Lower leg skin (tissue), 4 donors: ENCODE measurements around the gene SPACA4. TPM values are rescaled to one million over a fixed set of nuclear protein-coding genes. Genes with fewer than 3 reads are reported as not detected.

ENCODE experiments used
- DNase-seq, 2 donors: peaks; one replicate each; pipeline ENCODE4 v3.0.0-alpha.2; 2019; ENCODE audit warnings: low spot score in 2 of 2
- H3K4me3 ChIP-seq: fragments of 200-600 bp; sonication (generic); 2 replicates; pipeline ENCODE4 v1.5.1; 2017; ENCODE audit warnings: mild to moderate bottlenecking, low read depth; ENCODE audit not compliant: poor library complexity, severe bottlenecking
- POLR2A ChIP-seq, 2 donors: fragments of 450-650 bp; IDR thresholded peaks; one replicate each; pipeline ENCODE4 v1.6.1; 2016 to 2017; ENCODE audit warnings: antibody characterized with exemption in 2 of 2, mild to moderate bottlenecking in 1 of 2, moderate library complexity in 1 of 2
- WGBS, 2 donors: methylation state at CpG; one replicate each; pipeline ENCODE4 v1.1.5; 2018; 5-methylcytosine and 5-hydroxymethylcytosine counted together
- intact Hi-C: fragments of 100-400 bp; cut with DNase I; formaldehyde crosslinking; loops from one replicate; pipeline ENCODE4 v1.15.0; 2023; ENCODE audit warnings: low total_unique reads
- total RNA-seq, 4 donors: library from RNA; depleted of rRNA; stranded (reverse); fragments of >200 nt; gene quantifications; one replicate each; pipeline ENCODE4 v1.1.0, GENCODE V29; 2016
- TF ChIP-seq, protein P1 (sequence below), 3 donors: fragments of 450-650 bp; IDR thresholded peaks; one replicate each; pipeline ENCODE4 v1.5.1; 2016; ENCODE audit warnings: antibody characterized with exemption in 3 of 3, mild to moderate bottlenecking in 3 of 3, moderate library complexity in 2 of 3

The SPACA4 gene
- total RNA-seq, 4 donors from 2014 or later = 1.7 to 2.1 TPM; not detected in 2

DNA sequence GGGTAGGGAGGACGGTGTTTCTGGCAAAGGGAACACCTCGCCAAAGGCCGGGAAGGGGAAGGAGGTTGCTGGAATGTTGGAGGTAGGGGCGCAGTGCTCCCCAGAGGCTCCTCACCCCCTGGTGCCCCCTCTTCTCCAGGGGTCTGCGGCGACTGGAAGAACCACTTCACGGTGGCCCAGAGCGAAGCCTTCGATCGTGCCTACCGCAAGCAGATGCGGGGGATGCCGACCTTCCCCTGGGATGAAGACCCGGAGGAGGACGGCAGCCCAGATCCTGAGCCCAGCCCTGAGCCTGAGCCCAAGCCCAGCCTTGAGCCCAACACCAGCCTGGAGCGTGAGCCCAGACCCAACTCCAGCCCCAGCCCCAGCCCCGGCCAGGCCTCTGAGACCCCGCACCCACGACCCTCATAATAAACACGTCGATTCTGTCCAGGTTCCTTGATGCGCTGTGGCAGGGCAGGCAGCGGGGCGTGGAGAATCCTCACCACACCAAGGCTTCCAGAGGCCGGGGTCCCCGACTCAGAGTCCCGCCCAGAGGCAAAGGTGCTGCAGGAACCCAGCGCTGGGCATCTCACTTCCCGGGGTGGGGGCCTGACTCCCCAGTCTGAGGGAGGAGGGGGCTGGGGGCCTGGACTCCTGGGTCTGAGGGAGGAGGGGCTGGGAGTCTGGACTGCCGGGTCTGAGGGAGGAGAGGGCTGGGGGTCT, 7.4 kb upstream of the SPACA4 start:
- no peak overlapping the region for H3K4me3 ChIP-seq
- TF ChIP-seq, protein P1, sequence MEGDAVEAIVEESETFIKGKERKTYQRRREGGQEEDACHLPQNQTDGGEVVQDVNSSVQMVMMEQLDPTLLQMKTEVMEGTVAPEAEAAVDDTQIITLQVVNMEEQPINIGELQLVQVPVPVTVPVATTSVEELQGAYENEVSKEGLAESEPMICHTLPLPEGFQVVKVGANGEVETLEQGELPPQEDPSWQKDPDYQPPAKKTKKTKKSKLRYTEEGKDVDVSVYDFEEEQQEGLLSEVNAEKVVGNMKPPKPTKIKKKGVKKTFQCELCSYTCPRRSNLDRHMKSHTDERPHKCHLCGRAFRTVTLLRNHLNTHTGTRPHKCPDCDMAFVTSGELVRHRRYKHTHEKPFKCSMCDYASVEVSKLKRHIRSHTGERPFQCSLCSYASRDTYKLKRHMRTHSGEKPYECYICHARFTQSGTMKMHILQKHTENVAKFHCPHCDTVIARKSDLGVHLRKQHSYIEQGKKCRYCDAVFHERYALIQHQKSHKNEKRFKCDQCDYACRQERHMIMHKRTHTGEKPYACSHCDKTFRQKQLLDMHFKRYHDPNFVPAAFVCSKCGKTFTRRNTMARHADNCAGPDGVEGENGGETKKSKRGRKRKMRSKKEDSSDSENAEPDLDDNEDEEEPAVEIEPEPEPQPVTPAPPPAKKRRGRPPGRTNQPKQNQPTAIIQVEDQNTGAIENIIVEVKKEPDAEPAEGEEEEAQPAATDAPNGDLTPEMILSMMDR (IDR thresholded peaks at IDR 0.05) = no peak
- TF ChIP-seq POLR2A (IDR thresholded peaks at IDR 0.05) = no peak
- DNase-seq = no peak
- intact Hi-C loops = no loop called here
- 64 to 72% methylated on average over 24 to 25 of the region's 30 CpGs for WGBS, 2 donors

DNA sequence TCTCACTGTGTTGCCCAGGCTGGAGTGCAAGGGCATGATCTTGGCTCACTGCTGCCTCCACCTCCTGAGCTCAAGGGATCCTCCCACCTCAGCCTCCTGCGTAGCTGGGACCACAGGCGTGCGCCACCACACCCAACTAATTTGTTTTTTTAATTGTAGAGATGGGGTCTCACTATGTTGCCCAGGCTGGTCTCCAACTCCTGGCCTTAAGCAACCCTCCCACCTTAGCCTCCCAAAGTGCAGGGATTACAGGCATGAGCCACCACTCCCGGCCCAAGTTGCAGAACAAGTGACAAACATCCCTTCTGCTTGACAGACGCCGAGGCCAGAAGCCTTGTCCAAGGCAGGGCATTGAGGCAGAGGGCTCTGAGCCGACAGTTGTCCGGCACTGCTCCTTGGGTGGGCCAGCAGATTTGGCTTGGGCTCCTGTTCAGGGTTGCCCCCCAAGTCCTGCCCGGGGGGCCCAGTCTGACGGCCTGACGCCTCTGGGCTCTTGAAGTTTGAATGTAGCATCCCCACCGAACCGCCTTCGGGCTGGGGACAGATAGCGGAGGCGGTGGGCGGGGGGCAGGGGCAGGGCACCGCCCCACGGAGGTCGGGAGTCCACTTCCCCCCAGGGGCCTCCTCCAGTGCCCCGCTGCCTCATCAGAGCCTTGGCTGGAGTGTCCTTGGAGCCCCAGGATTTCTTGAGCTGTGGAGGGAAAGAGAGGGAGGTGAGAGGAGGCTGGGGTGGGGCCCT, 5.7 kb upstream of the SPACA4 start:
- no peak overlapping the region for H3K4me3 ChIP-seq
- TF ChIP-seq, protein P1 (IDR thresholded peaks at IDR 0.05) = no peak
- no peak for TF ChIP-seq POLR2A (IDR thresholded peaks at IDR 0.05)
- WGBS, 2 donors = 86% methylated on average over 9 to 13 of the region's 21 CpGs
- DNase-seq = no peak
- intact Hi-C loops = no loop called here

DNA sequence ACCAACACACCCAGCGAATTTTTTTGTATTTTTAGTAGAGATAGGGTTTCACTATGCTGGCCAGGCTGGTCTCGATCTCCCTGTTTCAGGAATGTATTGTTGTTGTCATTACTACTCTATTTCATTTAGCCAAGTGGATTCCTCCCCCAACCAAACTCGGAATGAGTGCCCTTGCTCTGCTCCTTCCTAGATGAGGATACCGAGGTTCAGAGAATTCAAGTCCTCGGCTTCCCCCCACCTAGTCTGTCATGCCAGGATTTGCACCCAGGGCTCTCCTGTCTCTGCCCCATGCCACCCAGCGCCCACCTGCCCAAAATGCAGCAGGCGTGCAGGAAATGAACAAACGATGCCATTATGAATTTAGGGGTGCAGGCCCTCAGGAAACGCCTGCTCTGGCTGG, 3.5 kb upstream of the SPACA4 start:
- no peak for TF ChIP-seq POLR2A (IDR thresholded peaks at IDR 0.05)
- TF ChIP-seq, protein P1 (IDR thresholded peaks at IDR 0.05) = no peak

DNA sequence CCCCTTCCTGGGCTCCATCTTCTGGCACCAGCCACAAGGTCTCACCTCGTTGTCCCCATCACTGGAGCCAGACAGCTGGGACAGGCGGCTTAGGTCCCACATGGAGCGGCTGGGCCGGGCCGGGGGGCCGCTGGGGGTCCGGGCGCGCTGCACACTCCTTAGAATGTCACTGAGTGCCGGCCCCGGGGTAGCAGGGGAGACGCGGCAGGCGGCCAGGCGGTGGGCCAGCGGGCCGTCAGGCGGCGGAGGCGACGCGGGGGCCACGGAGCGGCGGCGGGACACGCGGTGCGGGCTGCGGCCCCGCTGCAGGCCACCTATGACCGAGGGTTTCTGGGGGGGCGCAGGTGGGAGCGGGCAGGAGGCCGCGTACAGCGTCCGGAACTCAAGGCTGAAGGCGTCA, 3.1 kb upstream of the SPACA4 start:
- intact Hi-C loops = no loop called here
- TF ChIP-seq POLR2A (IDR thresholded peaks at IDR 0.05) = no peak
- TF ChIP-seq, protein P1 (IDR thresholded peaks at IDR 0.05) = no peak
- 91 to 92% methylated on average over 39 of the region's 39 CpGs for WGBS, 2 donors
- no peak for DNase-seq
- no peak overlapping the region for H3K4me3 ChIP-seq

More for the DNA sequence above, 3.5 kb upstream of the SPACA4 start:
- no peak overlapping the region for H3K4me3 ChIP-seq
- 75 to 78% methylated on average over 9 of the region's 9 CpGs for WGBS, 2 donors
- no peak for DNase-seq
- intact Hi-C loops = no loop called here

DNA sequence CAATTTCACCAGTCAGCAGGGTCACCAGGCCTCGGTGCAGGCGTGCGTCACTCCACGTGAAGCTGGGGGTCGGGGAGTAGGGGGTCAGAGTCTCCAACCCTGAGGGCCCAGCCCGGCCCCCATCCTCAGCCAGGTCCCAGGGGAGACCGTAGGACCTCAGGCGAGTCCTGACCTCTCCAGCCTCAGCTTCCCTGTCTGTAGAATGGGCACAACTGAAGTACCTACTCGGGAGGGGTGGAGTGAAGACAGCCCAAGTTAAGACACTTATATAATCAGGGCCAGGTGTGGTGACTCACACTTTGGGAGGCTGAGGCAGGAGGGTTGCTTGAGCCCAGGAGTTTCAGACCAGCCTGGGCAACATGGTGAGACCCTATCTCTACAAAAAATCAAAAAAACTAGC, 2.7 kb upstream of the SPACA4 start:
- DNase-seq = no peak
- 85 to 92% methylated on average over 7 to 9 of the region's 9 CpGs for WGBS, 2 donors
- no peak overlapping the region for H3K4me3 ChIP-seq
- TF ChIP-seq POLR2A (IDR thresholded peaks at IDR 0.05) = no peak
- TF ChIP-seq, protein P1 (IDR thresholded peaks at IDR 0.05) = no peak
- intact Hi-C loops = no loop called here
